HTR-8/SVneo (cell line): ENCODE results near the gene TCOF1.

Experiments
- DNase-seq: peaks from one replicate; pipeline ENCODE4 v3.0.0; 2011; ENCODE audit warnings: low spot score, mixed read lengths; ENCODE audit not compliant: insufficient read length
- FAIRE-seq: peaks from 2 replicates; lab custom pipeline; 2011; peaks lifted over from hg19 to GRCh38; lab: Jason Lieb, UNC

The TCOF1 gene

DNA sequence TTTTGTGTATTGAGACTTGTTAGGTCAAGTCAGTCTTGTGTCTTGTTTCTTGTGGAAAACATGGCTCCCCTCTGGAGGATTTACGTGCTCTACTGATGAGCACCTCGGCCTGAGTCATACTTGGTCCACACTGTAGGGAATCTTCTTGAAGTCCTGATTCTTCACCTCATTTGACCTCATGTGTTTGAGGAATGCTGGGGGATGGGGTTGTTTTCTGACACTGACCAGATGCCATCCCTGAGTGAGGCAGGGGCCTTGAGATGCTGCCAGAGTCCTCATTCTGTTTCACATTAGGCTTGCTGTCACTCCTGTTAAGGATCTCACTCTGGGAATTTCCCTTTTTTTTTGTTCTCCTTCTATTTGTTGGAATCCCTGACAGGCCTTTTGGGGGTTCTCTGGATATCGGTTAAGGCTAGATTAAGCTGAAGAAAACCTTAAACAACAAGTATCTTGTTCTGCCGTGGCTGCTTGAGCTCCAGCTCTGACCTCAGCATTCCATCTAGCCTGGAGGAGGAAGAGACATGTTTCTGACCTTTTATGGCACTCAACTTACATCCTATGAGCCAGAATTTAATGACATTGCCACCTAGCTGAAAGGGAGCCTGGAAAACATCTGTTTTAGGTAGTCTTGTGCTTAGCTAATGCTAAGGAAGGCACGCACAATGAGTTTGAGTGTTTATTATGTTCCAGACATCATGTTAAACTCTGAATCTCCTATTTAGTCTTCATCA, 20.6 kb downstream of the TCOF1 start:
- peak; percentile 76 for FAIRE-seq
- peak; percentile 65 for DNase-seq

DNA sequence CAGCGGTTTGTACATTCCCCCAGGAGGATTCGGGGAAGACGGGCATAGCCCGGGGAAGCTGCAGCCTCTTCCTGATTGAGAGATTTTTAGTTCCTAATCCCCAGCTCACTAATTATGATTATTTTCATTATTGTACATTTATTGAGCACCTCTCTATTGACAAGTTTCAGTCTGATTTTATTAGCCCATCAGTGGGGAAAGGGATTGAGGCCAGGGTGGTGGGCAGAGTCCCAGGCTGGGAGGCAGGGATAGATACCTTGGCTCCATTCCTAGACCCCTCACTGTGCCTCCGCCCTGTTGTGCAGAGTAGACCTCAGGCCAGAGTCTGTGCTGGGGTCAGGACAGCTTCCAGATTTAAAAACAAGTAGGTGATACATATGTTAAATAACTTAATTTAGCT, 27.2 kb downstream of the TCOF1 start:
- FAIRE-seq (no peak), DNase-seq (no peak)

DNA sequence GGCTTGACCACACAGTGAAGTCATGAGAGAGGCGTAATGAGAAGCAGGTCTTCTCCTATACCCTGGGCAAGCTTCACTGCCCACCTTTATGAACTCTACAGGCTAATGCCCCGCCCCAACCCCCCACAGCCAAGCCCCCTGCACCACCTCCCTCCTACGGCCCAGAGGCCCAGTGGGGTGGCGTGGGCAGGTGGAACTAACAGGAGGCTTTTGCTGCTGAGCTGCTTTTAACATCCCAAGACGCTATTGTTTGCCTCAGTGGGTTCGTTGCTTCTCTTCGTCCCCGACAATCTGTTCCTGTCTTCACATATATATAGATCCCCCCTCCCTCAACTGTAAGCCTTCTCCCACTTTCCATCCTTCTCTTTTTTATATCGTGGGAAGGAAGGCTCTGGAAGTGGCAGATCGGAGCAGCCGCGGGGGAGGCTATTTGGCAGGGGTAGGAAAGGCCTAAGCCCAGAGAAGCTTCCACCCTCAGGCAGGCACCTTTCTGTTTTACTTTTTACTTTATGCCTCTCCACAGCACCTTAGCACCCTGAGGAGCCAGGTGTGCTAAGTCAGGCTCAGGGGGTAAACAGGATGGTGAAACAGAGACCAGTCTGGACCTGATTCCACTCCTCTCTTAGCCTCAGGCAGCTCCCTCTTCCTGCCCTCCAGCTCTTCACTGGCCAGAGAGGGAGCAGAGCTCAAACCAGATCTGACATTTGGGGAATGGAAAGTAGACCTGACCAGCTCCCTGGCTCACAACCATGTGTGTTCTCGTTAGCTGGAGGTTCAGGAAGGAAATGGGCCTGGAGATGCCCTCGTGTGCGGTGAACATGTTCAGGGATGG, 28.7 kb downstream of the TCOF1 start:
- FAIRE-seq, result no peak

DNA sequence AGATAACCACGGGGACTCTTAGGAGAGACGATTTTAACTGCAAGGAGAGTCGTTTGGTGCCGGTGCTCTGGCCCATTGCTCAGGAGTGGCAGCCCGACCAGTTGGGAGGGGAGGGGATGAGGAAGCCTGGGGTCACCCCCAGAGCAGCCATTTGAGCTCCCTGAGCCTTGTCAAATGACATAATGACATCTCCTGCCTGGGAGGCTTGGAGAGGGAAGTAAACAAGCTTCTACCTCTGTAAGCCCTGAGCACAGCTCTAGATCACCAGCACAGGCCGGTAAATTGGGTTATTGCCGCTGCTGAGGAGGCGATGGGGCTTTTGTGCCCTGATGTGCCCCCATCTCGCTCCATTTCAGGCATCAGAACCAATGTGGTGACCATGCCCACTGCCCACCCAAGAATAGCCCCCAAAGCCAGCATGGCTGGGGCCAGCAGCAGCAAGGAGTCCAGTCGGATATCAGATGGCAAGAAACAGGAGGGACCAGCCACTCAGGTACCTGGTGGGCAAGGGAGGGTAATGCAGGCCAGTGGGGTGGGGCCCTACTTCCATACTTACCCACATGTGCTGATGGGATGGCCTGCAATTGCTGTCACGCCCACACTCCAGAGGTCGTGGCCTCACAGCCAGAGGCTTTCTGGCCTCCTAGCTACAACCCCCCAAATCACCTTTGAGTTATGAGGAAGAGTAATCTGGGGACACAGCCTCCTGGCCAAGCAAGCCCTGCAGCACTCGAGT, 32.2 kb downstream of the TCOF1 start:
- FAIRE-seq (no peak), DNase-seq (no peak)

More for the DNA sequence above, 28.7 kb downstream of the TCOF1 start:
- no peak for DNase-seq

DNA sequence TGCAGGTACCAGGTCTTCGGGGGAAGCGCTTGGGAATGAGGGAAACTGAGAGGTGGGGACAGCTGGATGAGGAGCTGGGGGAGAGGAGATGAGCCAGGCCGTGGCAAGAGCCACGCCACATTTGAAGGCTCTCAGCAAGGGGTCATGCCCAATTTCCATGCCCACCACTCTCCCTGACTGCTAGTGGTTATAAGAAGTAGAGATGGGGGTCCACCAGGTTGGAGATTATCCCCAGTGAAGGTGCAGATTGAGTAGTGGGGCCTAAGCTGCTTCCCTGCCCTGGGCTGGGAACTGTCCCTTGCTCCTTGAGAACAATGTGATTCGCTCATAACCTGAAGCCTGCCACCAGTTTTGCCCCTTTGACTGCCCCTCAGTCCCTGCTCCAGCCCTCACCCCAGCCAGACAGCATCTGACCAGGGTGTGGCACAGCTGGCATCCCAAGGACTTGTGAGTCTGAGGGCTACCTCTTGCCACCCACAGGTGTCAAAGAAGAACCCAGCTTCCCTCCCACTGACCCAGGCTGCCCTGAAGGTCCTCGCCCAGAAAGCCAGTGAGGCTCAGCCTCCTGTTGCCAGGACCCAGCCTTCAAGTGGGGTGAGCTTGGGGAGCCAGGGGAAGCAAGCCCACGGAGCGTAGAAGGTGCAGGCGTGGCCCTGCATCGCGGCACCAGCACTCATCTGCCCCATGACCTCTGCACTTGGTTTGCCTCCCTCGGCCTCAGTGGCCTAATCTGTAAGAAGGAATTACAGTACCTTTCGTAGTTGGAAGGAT, 33.8 kb downstream of the TCOF1 start:
- FAIRE-seq (no peak), DNase-seq (no peak)

DNA sequence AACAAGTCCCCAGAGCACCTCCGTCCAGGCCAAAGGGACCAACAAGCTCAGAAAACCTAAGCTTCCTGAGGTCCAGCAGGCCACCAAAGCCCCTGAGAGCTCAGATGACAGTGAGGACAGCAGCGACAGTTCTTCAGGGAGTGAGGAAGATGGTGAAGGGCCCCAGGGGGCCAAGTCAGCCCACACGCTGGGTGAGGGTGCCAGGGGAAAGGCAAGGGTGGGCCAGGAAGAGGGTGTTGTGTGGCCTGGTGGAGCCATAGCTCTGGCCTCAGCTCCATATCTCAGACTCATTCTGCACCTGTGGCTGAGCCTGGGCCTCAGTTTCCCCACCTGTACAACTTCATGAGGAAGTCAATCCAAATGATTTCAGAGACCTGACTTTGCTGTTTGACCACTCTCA, 34.5 kb downstream of the TCOF1 start:
- FAIRE-seq (no peak), DNase-seq (no peak)

DNA sequence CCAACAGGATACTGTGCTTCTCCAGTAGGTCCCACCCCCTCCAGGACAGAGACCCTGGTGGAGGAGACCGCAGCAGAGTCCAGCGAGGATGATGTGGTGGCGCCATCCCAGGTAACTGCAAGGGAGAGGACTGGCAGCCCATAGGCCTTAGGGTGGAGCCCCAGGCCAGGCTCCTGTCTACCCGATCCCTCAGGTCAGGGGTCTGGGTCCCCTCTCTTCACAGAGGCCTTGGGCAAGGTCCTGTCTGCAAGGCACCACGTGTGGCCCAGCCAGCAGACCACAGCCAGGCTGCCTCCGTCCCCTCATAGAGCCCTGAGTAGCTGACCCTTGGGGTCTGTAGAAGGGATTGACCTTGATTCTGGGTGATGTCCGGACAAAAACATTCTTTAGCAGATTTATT, 35.2 kb downstream of the TCOF1 start:
- FAIRE-seq, result no peak
- no peak for DNase-seq

DNA sequence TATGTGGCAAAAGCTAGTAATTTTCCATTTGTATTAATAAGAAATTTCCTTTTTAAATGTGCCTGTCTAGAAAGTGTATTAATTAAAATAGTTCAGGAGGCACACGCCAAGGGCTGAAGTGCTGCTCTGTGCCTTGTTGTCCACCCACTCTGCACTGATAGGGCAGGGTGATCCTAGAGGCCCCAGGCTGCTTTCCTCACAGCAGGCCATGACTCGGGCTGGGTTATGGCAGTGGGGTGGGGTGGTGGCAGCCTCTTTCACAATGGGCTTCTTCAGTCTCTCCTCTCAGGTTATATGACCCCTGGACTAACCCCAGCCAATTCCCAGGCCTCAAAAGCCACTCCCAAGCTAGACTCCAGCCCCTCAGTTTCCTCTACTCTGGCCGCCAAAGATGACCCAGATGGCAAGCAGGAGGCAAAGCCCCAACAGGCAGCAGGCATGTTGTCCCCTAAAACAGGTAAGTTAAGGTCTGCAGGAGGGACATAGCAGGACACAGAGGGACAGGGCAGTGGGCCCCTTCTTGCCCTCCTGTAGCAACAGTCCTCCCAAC, 35.7 kb downstream of the TCOF1 start:
- no peak for DNase-seq

DNA sequence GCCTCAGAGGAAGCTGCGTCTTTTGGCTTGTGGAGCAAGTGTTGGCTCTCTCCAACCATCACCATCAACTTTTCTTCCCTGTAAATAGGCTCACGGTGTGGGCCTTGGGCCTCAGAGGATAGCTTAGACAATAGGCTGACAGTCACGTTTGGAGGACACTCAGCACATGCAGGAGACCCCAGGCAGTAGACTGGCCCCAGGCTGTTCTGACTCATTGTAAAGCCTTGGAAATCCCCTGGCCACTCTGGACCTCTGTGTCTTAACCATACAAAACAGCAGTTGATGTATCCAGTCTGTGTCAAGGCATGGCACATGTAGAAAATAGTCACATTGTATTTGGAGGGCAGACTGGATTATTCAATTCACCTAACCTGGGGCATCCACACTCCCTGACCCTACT, 36.6 kb downstream of the TCOF1 start:
- no peak for FAIRE-seq

More for the DNA sequence above, 35.7 kb downstream of the TCOF1 start:
- no peak for FAIRE-seq

DNA sequence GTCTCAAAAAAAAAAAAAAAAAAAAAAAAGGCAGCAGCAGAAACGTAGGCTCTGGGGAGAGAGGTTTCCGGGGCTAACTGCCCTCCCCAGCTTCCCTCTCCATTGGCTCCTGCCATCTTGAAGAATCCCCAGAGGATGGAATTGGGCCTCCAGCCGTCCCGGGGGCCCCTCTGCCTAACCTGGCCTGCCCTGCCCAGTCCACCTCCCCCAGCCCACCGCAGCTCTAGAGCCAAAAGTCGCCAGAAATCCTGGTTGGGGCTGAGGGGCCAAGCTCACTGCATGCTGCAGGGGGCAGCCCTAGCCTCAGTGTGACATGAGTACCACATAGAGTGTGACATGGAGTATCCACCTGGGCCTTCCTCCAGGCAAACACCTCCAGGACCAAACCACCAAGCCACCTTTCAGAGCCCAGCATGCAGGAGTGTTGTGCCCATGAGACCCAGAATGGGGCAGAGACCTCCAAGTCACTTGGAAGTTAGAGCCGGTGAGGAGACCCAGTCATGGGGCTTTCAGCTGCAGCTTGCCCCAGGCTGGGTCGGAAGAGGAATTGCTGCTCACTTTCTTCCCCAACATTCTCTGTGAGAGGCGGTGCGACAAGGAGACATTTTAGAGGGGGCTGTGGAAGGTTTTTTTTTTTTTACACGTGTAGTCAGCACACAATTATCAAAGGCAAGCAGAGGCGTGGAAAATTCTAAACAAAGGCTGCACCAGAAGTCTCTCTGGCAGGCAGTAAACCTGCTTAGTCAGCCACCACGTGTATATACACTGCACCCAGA, 37.6 kb downstream of the TCOF1 start:
- FAIRE-seq, result no peak
- no peak for DNase-seq

More for the DNA sequence above, 36.6 kb downstream of the TCOF1 start:
- DNase-seq, result peak; percentile 36

DNA sequence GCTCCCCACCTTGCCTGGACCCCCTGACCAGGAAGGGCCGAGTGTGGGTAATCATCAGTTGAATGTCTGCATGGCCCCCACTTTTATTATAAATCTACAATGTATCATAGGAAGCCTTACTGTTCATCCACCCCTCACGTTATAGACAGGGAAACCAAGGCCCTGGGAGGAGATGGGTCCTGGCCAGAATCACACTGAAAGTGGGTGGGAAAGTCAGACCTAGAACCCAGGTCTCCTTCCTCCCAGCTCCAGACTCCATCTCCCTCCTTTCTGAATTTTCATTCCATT, 38.1 kb downstream of the TCOF1 start:
- FAIRE-seq, result no peak
- no peak for DNase-seq

DNA sequence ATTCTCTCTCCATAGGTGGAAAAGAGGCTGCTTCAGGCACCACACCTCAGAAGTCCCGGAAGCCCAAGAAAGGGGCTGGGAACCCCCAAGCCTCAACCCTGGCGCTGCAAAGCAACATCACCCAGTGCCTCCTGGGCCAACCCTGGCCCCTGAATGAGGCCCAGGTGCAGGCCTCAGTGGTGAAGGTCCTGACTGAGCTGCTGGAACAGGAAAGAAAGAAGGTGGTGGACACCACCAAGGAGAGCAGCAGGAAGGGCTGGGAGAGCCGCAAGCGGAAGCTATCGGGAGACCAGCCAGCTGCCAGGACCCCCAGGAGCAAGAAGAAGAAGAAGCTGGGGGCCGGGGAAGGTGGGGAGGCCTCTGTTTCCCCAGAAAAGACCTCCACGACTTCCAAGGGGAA, 38.8 kb downstream of the TCOF1 start:
- no peak for FAIRE-seq
- no peak for DNase-seq

DNA sequence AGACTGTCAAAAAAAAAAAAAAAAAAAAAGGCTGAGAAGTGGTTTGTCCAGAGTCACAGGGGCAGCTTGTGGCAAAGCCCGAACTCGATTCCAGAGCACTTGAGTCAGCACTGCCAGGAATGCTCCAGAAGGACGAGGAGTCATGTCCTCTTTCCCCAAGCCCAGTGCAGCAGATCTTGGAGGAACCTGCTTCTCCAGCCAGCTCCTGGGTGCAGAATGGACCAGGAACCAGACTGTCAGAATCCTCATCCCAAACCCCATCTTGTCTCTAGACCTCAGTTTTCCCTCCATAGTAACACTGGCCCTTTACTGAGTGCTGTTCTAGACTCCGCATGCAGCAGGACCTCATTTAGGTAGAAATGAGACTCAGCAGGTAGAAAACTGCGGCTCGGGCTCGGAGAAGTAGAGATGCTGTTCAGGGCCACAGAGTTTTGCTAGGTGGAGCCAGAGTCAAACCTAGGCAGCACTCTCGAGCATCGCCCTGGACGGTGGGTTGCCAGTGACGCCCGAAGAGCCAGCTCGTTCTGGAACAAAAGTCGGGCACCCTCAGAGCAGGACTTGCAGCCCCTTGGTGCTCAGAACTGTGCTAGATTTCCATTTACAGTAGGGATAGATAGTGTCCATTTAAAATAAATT, 39.8 kb downstream of the TCOF1 start:
- no peak for DNase-seq
- no peak for FAIRE-seq

DNA sequence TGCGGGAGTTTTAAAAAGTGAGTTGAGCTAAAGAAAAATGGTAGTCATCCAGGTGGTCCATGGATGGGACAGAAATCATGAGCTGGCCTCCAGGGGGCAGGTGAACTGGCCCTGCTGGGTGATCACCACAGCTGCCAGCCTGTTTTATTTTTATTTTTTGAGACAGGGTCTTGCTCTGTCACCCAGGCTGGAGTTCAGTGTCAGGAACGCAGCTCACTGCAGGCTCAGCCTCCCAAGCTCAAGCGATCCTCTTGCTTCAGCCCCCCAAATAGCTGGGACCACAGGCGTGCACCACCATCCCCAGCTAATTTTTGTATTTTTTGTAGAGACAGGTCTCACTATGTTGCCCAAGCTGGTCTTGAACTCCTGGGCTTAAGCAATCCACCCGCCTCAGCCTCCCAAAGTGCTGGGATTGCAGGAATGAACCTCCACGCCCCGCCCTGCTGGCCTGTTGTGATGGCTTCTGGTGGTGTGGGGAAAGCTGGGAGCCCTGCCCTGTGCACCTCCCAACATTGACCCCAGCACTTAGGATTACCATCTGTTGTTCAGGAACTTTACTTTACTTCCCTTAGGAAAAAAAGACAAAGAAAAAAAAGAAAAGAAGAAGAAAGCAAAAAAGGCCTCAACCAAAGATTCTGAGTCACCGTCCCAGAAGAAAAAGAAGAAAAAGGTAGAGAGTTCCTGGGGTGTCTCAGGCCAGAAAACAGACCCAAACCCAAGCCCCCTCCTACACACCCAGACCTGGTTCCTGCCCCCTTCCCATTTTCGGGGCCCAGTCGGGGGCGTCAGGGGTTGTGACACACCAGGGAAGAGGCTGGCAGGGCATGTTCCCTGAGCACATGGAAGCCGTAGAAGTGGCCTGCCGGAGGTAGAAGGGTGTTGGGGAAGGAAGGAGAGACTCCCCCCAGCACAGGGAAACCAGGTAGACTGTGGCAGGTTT, 40.6 kb downstream of the TCOF1 start:
- no peak for FAIRE-seq
- DNase-seq, result no peak

DNA sequence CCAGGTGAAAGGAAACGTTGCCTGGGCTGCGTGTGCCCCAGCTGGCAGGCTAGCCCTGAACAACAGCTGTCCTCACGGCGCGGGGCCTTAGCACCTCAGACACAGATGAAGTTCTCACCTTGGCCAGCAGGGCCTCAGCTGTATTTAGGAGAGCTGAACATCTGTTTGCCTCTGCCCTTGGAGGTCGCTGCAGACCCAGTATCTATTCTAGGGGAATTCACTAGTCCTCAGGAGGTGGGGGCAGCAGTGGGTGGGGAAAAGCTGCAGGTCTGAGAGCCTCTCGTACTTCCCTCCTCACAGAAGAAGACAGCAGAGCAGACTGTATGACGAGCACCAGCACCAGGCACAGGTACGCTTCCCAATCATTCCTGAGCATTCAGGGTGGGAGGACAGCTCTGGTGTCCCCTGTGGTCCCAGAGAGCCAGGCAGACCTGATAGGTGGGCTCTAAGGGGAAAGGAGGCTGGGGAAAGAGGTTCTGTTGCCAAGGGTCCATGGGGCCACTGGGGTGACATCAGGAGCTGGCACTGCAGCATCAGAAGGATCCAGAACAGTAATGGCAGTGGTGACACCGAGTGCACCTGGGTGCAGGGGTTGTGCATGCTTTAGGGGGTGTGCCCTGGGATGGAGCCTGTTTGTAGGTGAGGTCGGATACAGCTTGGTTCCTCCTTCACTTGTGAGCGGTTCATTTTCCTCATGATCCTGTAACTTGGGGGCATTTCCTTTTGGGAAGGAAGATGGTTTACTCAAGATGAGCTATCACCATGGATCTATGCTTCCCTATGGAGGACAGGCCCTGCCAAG, 41.4 kb downstream of the TCOF1 start:
- DNase-seq (no peak), FAIRE-seq (no peak)

DNA sequence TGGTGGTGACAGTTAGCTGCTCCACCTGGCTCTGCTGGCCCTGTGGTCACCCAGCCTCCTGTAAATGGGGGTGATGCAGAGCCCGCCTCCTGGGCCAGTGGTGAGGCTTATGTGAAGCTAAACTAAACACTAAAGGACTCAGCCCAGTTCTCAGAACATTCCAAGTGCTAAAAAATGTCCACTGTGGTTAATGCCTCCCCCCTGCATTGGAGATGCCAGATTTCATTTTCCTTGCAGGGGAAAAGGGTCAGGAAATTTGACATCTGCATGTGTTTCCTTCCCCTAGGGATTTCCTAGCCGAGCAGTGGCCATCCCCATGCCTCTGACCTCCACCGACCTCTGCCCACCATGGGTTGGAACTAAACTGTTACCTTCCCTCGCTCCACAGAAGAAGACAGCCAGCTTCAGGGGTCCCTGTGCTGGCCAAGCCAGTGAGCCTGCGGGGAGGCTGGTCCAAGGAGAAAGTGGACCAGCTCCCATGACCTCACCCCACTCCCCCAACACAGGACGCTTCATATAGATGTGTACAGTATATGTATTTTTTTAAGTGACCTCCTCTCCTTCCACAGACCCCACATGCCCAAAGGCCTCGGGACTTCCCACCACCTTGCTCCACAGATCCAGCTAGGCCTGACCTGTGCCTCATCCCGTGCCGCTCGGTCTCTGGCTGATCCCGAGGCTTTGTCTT, 42.2 kb downstream of the TCOF1 start:
- no peak for FAIRE-seq
- no peak for DNase-seq
